Liver (tissue), 3 donors: ENCODE data around the gene WDR86.

Source experiments
- FOXA1 ChIP-seq: IDR thresholded peaks from 2 replicates; pipeline ENCODE4 v1.6.1; 2016; ENCODE audit warnings: antibody characterized with exemption
- HNF4A ChIP-seq, 2 donors: conservative IDR thresholded peaks; 2 replicates each; pipeline ENCODE4 v1.6.1; 2016; ENCODE audit warnings: antibody characterized with exemption in 2 of 2, mild to moderate bottlenecking in 2 of 2
- HNF4G ChIP-seq: IDR thresholded peaks from 2 replicates; pipeline ENCODE4 v1.6.1; 2016; ENCODE audit warnings: antibody characterized with exemption
- RAD21 ChIP-seq, 2 donors: IDR thresholded peaks; 2 replicates each; pipeline ENCODE4 v1.6.1; 2016; ENCODE audit warnings: antibody characterized with exemption in 2 of 2, mild to moderate bottlenecking in 2 of 2
- TF ChIP-seq, protein P1 (sequence below): fragments of 150-350 bp; IDR thresholded peaks from 2 replicates; pipeline ENCODE4 v1.5.1; 2017; ENCODE audit warnings: improper control_type of control experiment, low read depth, low read length; ENCODE audit not compliant: missing input control
- TF ChIP-seq, protein P2 (sequence below): IDR thresholded peaks from 2 replicates; pipeline ENCODE4 v1.6.1; 2016; ENCODE audit warnings: antibody characterized with exemption
- TF ChIP-seq, protein P3 (sequence below): IDR thresholded peaks from 2 replicates; pipeline ENCODE4 v1.6.1; 2016; ENCODE audit warnings: antibody characterized with exemption
- TF ChIP-seq, protein P4 (sequence below): IDR thresholded peaks from 2 replicates; pipeline ENCODE4 v1.6.1; 2016; ENCODE audit warnings: antibody characterized with exemption, mild to moderate bottlenecking
- TF ChIP-seq, protein P5 (sequence below): IDR thresholded peaks from 2 replicates; pipeline ENCODE4 v1.6.1; 2016; ENCODE audit warnings: antibody characterized with exemption
- donor health status: healthy.
- donor health status: healthy.

DNA sequence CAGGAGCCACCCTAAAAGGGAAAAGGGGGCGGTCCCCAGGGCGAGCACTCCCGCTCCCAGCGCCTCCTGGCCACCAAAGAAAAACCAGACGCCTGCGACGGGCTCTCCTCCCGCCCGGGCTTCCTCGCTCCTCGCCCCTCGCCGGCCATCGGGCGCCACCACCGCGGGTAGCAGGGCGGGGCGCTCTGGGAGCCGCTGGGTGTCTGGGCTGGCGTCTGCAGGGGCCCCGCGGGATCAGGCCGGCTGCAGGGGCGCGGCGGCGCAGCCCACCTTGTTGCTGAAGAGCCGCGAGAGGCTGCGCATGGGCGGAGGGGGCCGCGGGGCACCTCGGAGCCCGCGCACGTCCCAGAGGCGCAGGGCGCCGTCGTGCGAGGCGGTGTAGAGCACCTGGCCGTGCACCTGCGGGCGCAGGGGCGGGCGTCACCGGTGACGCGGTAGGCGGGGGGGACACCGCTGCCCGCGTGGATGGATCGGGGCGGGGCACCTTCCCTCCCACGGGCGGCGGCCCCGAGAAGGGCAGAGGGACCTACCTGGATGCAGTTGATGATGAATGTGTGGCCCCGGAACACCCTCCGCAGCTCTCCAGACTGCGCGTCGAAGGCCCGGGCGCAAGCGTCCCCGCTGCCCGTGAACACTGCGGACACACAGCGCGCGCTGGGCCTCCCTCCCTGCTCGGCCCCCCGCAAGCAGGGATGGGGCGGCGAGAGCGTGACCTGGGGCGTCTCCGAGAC is 28.3 kb downstream of the WDR86 start:
- TF ChIP-seq, protein P1, sequence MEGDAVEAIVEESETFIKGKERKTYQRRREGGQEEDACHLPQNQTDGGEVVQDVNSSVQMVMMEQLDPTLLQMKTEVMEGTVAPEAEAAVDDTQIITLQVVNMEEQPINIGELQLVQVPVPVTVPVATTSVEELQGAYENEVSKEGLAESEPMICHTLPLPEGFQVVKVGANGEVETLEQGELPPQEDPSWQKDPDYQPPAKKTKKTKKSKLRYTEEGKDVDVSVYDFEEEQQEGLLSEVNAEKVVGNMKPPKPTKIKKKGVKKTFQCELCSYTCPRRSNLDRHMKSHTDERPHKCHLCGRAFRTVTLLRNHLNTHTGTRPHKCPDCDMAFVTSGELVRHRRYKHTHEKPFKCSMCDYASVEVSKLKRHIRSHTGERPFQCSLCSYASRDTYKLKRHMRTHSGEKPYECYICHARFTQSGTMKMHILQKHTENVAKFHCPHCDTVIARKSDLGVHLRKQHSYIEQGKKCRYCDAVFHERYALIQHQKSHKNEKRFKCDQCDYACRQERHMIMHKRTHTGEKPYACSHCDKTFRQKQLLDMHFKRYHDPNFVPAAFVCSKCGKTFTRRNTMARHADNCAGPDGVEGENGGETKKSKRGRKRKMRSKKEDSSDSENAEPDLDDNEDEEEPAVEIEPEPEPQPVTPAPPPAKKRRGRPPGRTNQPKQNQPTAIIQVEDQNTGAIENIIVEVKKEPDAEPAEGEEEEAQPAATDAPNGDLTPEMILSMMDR = no peak
- TF ChIP-seq FOXA1 (no peak), HNF4G (no peak), HNF4A (conservative IDR thresholded peaks at IDR 0.05) (no peak), RAD21 (IDR thresholded peaks at IDR 0.05) (no peak)
- TF ChIP-seq, protein P2, sequence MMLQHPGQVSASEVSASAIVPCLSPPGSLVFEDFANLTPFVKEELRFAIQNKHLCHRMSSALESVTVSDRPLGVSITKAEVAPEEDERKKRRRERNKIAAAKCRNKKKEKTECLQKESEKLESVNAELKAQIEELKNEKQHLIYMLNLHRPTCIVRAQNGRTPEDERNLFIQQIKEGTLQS = no peak
- TF ChIP-seq, protein P3, sequence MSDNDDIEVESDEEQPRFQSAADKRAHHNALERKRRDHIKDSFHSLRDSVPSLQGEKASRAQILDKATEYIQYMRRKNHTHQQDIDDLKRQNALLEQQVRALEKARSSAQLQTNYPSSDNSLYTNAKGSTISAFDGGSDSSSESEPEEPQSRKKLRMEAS = no peak
- TF ChIP-seq, protein P4, sequence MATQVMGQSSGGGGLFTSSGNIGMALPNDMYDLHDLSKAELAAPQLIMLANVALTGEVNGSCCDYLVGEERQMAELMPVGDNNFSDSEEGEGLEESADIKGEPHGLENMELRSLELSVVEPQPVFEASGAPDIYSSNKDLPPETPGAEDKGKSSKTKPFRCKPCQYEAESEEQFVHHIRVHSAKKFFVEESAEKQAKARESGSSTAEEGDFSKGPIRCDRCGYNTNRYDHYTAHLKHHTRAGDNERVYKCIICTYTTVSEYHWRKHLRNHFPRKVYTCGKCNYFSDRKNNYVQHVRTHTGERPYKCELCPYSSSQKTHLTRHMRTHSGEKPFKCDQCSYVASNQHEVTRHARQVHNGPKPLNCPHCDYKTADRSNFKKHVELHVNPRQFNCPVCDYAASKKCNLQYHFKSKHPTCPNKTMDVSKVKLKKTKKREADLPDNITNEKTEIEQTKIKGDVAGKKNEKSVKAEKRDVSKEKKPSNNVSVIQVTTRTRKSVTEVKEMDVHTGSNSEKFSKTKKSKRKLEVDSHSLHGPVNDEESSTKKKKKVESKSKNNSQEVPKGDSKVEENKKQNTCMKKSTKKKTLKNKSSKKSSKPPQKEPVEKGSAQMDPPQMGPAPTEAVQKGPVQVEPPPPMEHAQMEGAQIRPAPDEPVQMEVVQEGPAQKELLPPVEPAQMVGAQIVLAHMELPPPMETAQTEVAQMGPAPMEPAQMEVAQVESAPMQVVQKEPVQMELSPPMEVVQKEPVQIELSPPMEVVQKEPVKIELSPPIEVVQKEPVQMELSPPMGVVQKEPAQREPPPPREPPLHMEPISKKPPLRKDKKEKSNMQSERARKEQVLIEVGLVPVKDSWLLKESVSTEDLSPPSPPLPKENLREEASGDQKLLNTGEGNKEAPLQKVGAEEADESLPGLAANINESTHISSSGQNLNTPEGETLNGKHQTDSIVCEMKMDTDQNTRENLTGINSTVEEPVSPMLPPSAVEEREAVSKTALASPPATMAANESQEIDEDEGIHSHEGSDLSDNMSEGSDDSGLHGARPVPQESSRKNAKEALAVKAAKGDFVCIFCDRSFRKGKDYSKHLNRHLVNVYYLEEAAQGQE = no peak
- TF ChIP-seq, protein P5, sequence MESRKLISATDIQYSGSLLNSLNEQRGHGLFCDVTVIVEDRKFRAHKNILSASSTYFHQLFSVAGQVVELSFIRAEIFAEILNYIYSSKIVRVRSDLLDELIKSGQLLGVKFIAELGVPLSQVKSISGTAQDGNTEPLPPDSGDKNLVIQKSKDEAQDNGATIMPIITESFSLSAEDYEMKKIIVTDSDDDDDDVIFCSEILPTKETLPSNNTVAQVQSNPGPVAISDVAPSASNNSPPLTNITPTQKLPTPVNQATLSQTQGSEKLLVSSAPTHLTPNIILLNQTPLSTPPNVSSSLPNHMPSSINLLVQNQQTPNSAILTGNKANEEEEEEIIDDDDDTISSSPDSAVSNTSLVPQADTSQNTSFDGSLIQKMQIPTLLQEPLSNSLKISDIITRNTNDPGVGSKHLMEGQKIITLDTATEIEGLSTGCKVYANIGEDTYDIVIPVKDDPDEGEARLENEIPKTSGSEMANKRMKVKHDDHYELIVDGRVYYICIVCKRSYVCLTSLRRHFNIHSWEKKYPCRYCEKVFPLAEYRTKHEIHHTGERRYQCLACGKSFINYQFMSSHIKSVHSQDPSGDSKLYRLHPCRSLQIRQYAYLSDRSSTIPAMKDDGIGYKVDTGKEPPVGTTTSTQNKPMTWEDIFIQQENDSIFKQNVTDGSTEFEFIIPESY = no peak
